ENCODE measurements around the gene HAUS6.

Gene HAUS6

GRCh38 chr9:19145881-19146280 lies 43.2 kb upstream of the HAUS6 start:
- Histone ChIP-seq H3K4me3 (ENCODE audit: insufficient read depth, low read length, poor library complexity, severe bottlenecking) (no peak overlapping the region), H3K4me2 (ENCODE audit: low read depth, low read length, poor library complexity, severe bottlenecking) (no peak overlapping the region), H3F3A (ENCODE audit: insufficient read depth) (no peaks in the 10 kb centered on the region), H3K36me3 (ENCODE audit: low read length) (no peaks in the 10 kb centered on the region), H3K9me2 (replicated peaks; ENCODE audit: insufficient read depth, low read length) (no peaks in the 10 kb centered on the region), H3K27me3 (ENCODE audit: low read length) (no peaks in the 10 kb centered on the region), H2AFZ (ENCODE audit: low read depth, low read length, severe bottlenecking) (no peak overlapping the region), H3K9me3 (ENCODE audit: insufficient read depth, low read length) (no peaks in the 10 kb centered on the region), H3K27ac (ENCODE audit: low read depth, low read length) (no peak overlapping the region), H3K9ac (ENCODE audit: low read length) (no peak overlapping the region), H3K79me2 (ENCODE audit: insufficient read depth, low read length) (no peaks in the 10 kb centered on the region), H4K20me1 (ENCODE audit: low read depth, low read length) (no peaks in the 10 kb centered on the region)
- TF ChIP-seq EZH2phosphoT487 (conservative IDR thresholded peaks at IDR 0.05; ENCODE audit: low read length) (no peak), CTCF (IDR thresholded peaks at IDR 0.05; ENCODE audit: insufficient read depth, low read length, poor library complexity, severe bottlenecking) (no peak)

- no peak for TF ChIP-seq EZH2phosphoT487 (conservative IDR thresholded peaks at IDR 0.05; ENCODE audit: low read length)
- TF ChIP-seq CTCF (IDR thresholded peaks at IDR 0.05; ENCODE audit: insufficient read depth, low read length, poor library complexity, severe bottlenecking): no peak
- H3F3A ChIP-seq (ENCODE audit: insufficient read depth): no peaks in the 10 kb centered on the region
- H4K20me1 ChIP-seq (ENCODE audit: low read depth, low read length): no peaks in the 10 kb centered on the region
- H3K79me2 ChIP-seq (ENCODE audit: insufficient read depth, low read length): no peaks in the 10 kb centered on the region
- no peak overlapping the region for H3K4me3 ChIP-seq (ENCODE audit: insufficient read depth, low read length, poor library complexity, severe bottlenecking)
- no peak overlapping the region for H3K27ac ChIP-seq (ENCODE audit: low read depth, low read length)
- H3K9me2 ChIP-seq (replicated peaks; ENCODE audit: insufficient read depth, low read length): no peaks in the 10 kb centered on the region
- H3K9ac ChIP-seq (ENCODE audit: low read length): no peak overlapping the region
- no peaks in the 10 kb centered on the region for H3K27me3 ChIP-seq (ENCODE audit: low read length)
- no peaks in the 10 kb centered on the region for H3K9me3 ChIP-seq (ENCODE audit: insufficient read depth, low read length)
- no peak overlapping the region for H3K4me2 ChIP-seq (ENCODE audit: low read depth, low read length, poor library complexity, severe bottlenecking)
- no peaks in the 10 kb centered on the region for H3K36me3 ChIP-seq (ENCODE audit: low read length)
- no peak overlapping the region for H2AFZ ChIP-seq (ENCODE audit: low read depth, low read length, severe bottlenecking)
Measured at GRCh38 chr9:19140259-19140658, 37.6 kb upstream of the HAUS6 start.

- Histone ChIP-seq H3K27ac (ENCODE audit: low read depth, low read length) (no peak overlapping the region), H3K79me2 (ENCODE audit: insufficient read depth, low read length) (no peaks in the 10 kb centered on the region), H3K9me2 (replicated peaks; ENCODE audit: insufficient read depth, low read length) (no peaks in the 10 kb centered on the region), H3K36me3 (ENCODE audit: low read length) (no peaks in the 10 kb centered on the region), H4K20me1 (ENCODE audit: low read depth, low read length) (no peaks in the 10 kb centered on the region), H3K27me3 (ENCODE audit: low read length) (no peaks in the 10 kb centered on the region), H3K9me3 (ENCODE audit: insufficient read depth, low read length) (no peaks in the 10 kb centered on the region), H3F3A (ENCODE audit: insufficient read depth) (no peaks in the 10 kb centered on the region), H3K9ac (ENCODE audit: low read length) (no peak overlapping the region), H2AFZ (ENCODE audit: low read depth, low read length, severe bottlenecking) (no peak overlapping the region), H3K4me3 (ENCODE audit: insufficient read depth, low read length, poor library complexity, severe bottlenecking) (no peak overlapping the region), H3K4me2 (ENCODE audit: low read depth, low read length, poor library complexity, severe bottlenecking) (no peak overlapping the region)
- TF ChIP-seq CTCF (IDR thresholded peaks at IDR 0.05; ENCODE audit: insufficient read depth, low read length, poor library complexity, severe bottlenecking) (no peak), EZH2phosphoT487 (conservative IDR thresholded peaks at IDR 0.05; ENCODE audit: low read length) (no peak)
Measured at GRCh38 chr9:19138084-19138483, 35.4 kb upstream of the HAUS6 start.

Data from SU-DHL-6 (cell line).